ENCODE measurements around the gene LCE7A.

LCE7A gene

GRCh38 chr1:152859696-152860095, at the start of gene LCE7A:
Gene LCE7A (plus strand): TSS chr1:152859996. CDS start chr1:152860698, 702 bp downstream.
- in situ Hi-C loops (cut with HindIII; ENCODE audit: low sequenced_read_pairs) = no loop called here

GRCh38 chr1:152811050-152811449, 48.7 kb upstream of the LCE7A start:
- in situ Hi-C loops (cut with HindIII; ENCODE audit: low sequenced_read_pairs) = no loop called here

- in situ Hi-C loops (cut with HindIII; ENCODE audit: low sequenced_read_pairs) = no loop called here
Measured at GRCh38 chr1:152811671-152812070, 48.1 kb upstream of the LCE7A start, which contains the start of gene LCE1B. Gene LCE1B (plus strand): TSS chr1:152811971. CDS start chr1:152812447, 476 bp downstream.

GRCh38 chr1:152817309-152817708, 42.5 kb upstream of the LCE7A start:
- in situ Hi-C loops (cut with HindIII; ENCODE audit: low sequenced_read_pairs) = no loop called here

- in situ Hi-C loops (cut with HindIII; ENCODE audit: low sequenced_read_pairs) = no loop called here
Measured at GRCh38 chr1:152823294-152823693, 36.5 kb upstream of the LCE7A start.

GRCh38 chr1:152824964-152825363, 34.8 kb upstream of the LCE7A start:
- in situ Hi-C loops (cut with HindIII; ENCODE audit: low sequenced_read_pairs) = no loop called here

- in situ Hi-C loops (cut with HindIII; ENCODE audit: low sequenced_read_pairs) = no loop called here
Measured at GRCh38 chr1:152827173-152827572, 32.6 kb upstream of the LCE7A start, which contains the start of gene LCE1A. Gene LCE1A (plus strand): TSS chr1:152827473. CDS start chr1:152827473, 0 bp downstream.

- in situ Hi-C loops (cut with HindIII; ENCODE audit: low sequenced_read_pairs) = no loop called here
Measured at GRCh38 chr1:152836870-152837269, 22.9 kb upstream of the LCE7A start.

- in situ Hi-C loops (cut with HindIII; ENCODE audit: low sequenced_read_pairs) = no loop called here
Measured at GRCh38 chr1:152842556-152842955, 17.2 kb upstream of the LCE7A start, which contains the start of gene LCE6A. Gene LCE6A (plus strand): TSS chr1:152842856. CDS start chr1:152843521, 665 bp downstream.

- in situ Hi-C loops (cut with HindIII; ENCODE audit: low sequenced_read_pairs) = no loop called here
Measured at GRCh38 chr1:152855661-152856060, 4.1 kb upstream of the LCE7A start.

GRCh38 chr1:152858062-152858461, 1.7 kb upstream of the LCE7A start:
- in situ Hi-C loops (cut with HindIII; ENCODE audit: low sequenced_read_pairs) = no loop called here

GRCh38 chr1:152860129-152860528, 333 bp downstream of the LCE7A start:
- in situ Hi-C loops (cut with HindIII; ENCODE audit: low sequenced_read_pairs) = no loop called here

- in situ Hi-C loops (cut with HindIII; ENCODE audit: low sequenced_read_pairs) = no loop called here
Measured at GRCh38 chr1:152861374-152861773, 1.6 kb downstream of the LCE7A start.

GRCh38 chr1:152864443-152864842, 4.6 kb downstream of the LCE7A start:
- in situ Hi-C loops (cut with HindIII; ENCODE audit: low sequenced_read_pairs) = no loop called here

GRCh38 chr1:152866321-152866720, 6.5 kb downstream of the LCE7A start:
- in situ Hi-C loops (cut with HindIII; ENCODE audit: low sequenced_read_pairs) = no loop called here

GRCh38 chr1:152869808-152870419, 10.1 kb downstream of the LCE7A start:
- in situ Hi-C loops (cut with HindIII; ENCODE audit: low sequenced_read_pairs) = no loop called here

- in situ Hi-C loops (cut with HindIII; ENCODE audit: low sequenced_read_pairs) = no loop called here
Measured at GRCh38 chr1:152870831-152871730, 11.3 kb downstream of the LCE7A start.

GRCh38 chr1:152871731-152872126, 11.9 kb downstream of the LCE7A start:
- in situ Hi-C loops (cut with HindIII; ENCODE audit: low sequenced_read_pairs) = no loop called here

GRCh38 chr1:152873495-152873894, 13.7 kb downstream of the LCE7A start:
- in situ Hi-C loops (cut with HindIII; ENCODE audit: low sequenced_read_pairs) = no loop called here

- in situ Hi-C loops (cut with HindIII; ENCODE audit: low sequenced_read_pairs) = no loop called here
Measured at GRCh38 chr1:152876827-152877226, 17.0 kb downstream of the LCE7A start.

- in situ Hi-C loops (cut with HindIII; ENCODE audit: low sequenced_read_pairs) = no loop called here
Measured at GRCh38 chr1:152878042-152878441, 18.2 kb downstream of the LCE7A start, which contains the start of gene SMCP. Gene SMCP (plus strand): TSS chr1:152878322. CDS start chr1:152884423, 6,101 bp downstream.

Data from DLD1 (cell line).